HCT116 (cell line): Measurements from ENCODE around the gene TUBB6. TPM values are rescaled to one million over a fixed set of nuclear protein-coding genes. Genes with fewer than 3 reads are reported as not detected.

Source experiments
- ATAC-seq: fragments of 200-7000 bp; cut with Tn5 transposase; 2 replicates; pipeline ENCODE4 v1.9.1; 2020; ENCODE audit warnings: mild to moderate bottlenecking, moderate library complexity
- BruUV-seq: library from RNA; stranded (reverse); fragments of 400-500 nt; replicated peaks from 2 replicates; lab custom pipeline; 2021; lab: Mats Ljungman, UMichigan
- CTCF ChIA-PET: fragments of 300-600 bp; sonication (Branson Sonifier 250); formaldehyde crosslinking; loops from one replicate; lab custom pipeline; 2021; ENCODE audit warnings: antibody characterized with exemption; lab: Charles Lee
- POLR2A ChIA-PET: fragments of 300-600, 350-600 bp; sonication (Branson Sonifier 250); formaldehyde crosslinking; loops from one replicate; lab custom pipeline; 2021; ENCODE audit warnings: antibody characterized with exemption; lab: Charles Lee
- RAD21 ChIA-PET, 2 experiments: fragments of 300-600 bp; sonication (Branson Sonifier 250); formaldehyde crosslinking; loops; one replicate each; lab custom pipeline; 2023; ENCODE audit warnings: low total read pairs in 2 of 2; ENCODE audit not compliant: uncharacterized antibody in 2 of 2, unreplicated experiment in 2 of 2, low non-redundant PET in 1 of 2; lab: Charles Lee
- DNase-seq: peaks from one replicate; pipeline ENCODE4 v3.0.0-alpha.2; 2010; ENCODE audit warnings: low read depth, low spot score
- H2AFZ ChIP-seq: fragments of 200-600 bp; shearing (Covaris generic), sonication (generic); 2 replicates; pipeline ENCODE4 v1.6.1; 2017; ENCODE audit warnings: low read depth, mixed run types, mixed read lengths, antibody characterized with exemption, low read length; ENCODE audit not compliant: poor library complexity, severe bottlenecking
- H3K27ac ChIP-seq: 2 replicates; pipeline ENCODE4 v1.5.1; 2012; ENCODE audit warnings: low read depth, low read length
- H3K27me3 ChIP-seq: fragments of 200-600 bp; sonication (generic); 2 replicates; pipeline ENCODE4 v1.6.1; 2016; ENCODE audit warnings: mixed run types, low read length, mixed read lengths; ENCODE audit not compliant: insufficient read depth
- H3K36me3 ChIP-seq, 2 experiments: fragments of 200-500 bp in 1 of 2; fragments of 200-600 bp in 1 of 2; sonication (Bioruptor generic) in 1 of 2; sonication (generic) in 1 of 2; 2 replicates each; pipeline versions ENCODE4 v1.5.1 to v1.6.1; 2014 to 2016; ENCODE audit warnings: low read length in 2 of 2, inconsistent platforms in 1 of 2, mixed read lengths in 1 of 2, mixed run types in 1 of 2; ENCODE audit not compliant: insufficient read depth in 2 of 2, control insufficient read depth in 1 of 2
- H3K4me1 ChIP-seq, 2 experiments: fragments of 200-600 bp in 1 of 2; sonication (generic) in 1 of 2; 2 replicates each; pipeline versions ENCODE4 v1.5.1 to v1.6.1; 2012 to 2017; ENCODE audit warnings: low read length in 2 of 2, inconsistent platforms in 1 of 2, mild to moderate bottlenecking in 1 of 2, mixed read lengths in 1 of 2, mixed run types in 1 of 2, moderate library complexity in 1 of 2; ENCODE audit not compliant: insufficient read depth in 2 of 2, control insufficient read depth in 1 of 2
- H3K4me2 ChIP-seq: fragments of 200-600 bp; sonication (generic); 2 replicates; pipeline ENCODE4 v1.6.1; 2017; ENCODE audit warnings: mixed run types, low read length, mixed read lengths
- H3K4me3 ChIP-seq, 2 experiments: fragments of 200-600 bp in 1 of 2; sonication (generic) in 1 of 2; replicated peaks in 1 of 2; 2 replicates each; pipeline ENCODE4 v1.5.1; 2011 to 2016; ENCODE audit warnings: low read length in 2 of 2, control low read depth in 1 of 2, low read depth in 1 of 2, mild to moderate bottlenecking in 1 of 2, mixed read lengths in 1 of 2, mixed run types in 1 of 2
- H3K79me2 ChIP-seq: fragments of 200-600 bp; sonication (generic); 2 replicates; pipeline ENCODE4 v1.6.1; 2017; ENCODE audit warnings: mild to moderate bottlenecking, mixed run types, low read length, moderate library complexity, mixed read lengths; ENCODE audit not compliant: insufficient read depth
- H3K9ac ChIP-seq: fragments of 200-600 bp; sonication (generic); 2 replicates; pipeline ENCODE4 v1.6.1; 2016; ENCODE audit warnings: low read length, mixed read lengths
- H3K9me2 ChIP-seq: fragments of 200-600 bp; sonication (generic), shearing (Covaris generic); 2 replicates; pipeline ENCODE4 v1.6.1; 2017; ENCODE audit warnings: mixed run types, mild to moderate bottlenecking, moderate library complexity; ENCODE audit not compliant: insufficient read depth
- H3K9me3 ChIP-seq, 2 experiments: fragments of 200-500 bp in 1 of 2; fragments of 200-600 bp in 1 of 2; sonication (Bioruptor generic) in 1 of 2; sonication (generic) in 1 of 2; 2 replicates each; pipeline ENCODE4 v1.6.1; 2014 to 2017; ENCODE audit warnings: low read length in 2 of 2, mixed read lengths in 2 of 2, inconsistent platforms in 1 of 2, low read depth in 1 of 2, mild to moderate bottlenecking in 1 of 2, mixed run types in 1 of 2, moderate library complexity in 1 of 2; ENCODE audit not compliant: control insufficient read depth in 1 of 2, insufficient read depth in 1 of 2
- H4K20me1 ChIP-seq: fragments of 200-600 bp; sonication (generic), shearing (Covaris generic); 2 replicates; pipeline ENCODE4 v1.6.1; 2017; ENCODE audit warnings: mixed run types, mild to moderate bottlenecking, moderate library complexity; ENCODE audit not compliant: insufficient read depth
- ATF3 ChIP-seq: IDR thresholded peaks from 2 replicates; pipeline ENCODE4 v1.6.1; 2012
- FOSL1 ChIP-seq: IDR thresholded peaks from 2 replicates; pipeline ENCODE4 v1.6.1; 2012; ENCODE audit warnings: low read depth
- JUND ChIP-seq: IDR thresholded peaks from 2 replicates; pipeline ENCODE4 v1.6.1; 2012
- POLR2AphosphoS5 ChIP-seq: IDR thresholded peaks from 2 replicates; pipeline ENCODE4 v1.6.1; 2011; ENCODE audit warnings: mild to moderate bottlenecking, low read depth, low read length, moderate library complexity
- RAD21 ChIP-seq: IDR thresholded peaks from 2 replicates; pipeline ENCODE4 v1.6.1; 2012; ENCODE audit warnings: low read depth, mild to moderate bottlenecking
- SIN3A ChIP-seq: IDR thresholded peaks from 2 replicates; pipeline ENCODE4 v1.6.1; 2012; ENCODE audit warnings: low read depth
- YY1 ChIP-seq: IDR thresholded peaks from 2 replicates; pipeline ENCODE4 v1.6.1; 2011; ENCODE audit warnings: low read length, low read depth, moderate library complexity, mild to moderate bottlenecking; ENCODE audit not compliant: insufficient replicate concordance; ENCODE audit errors: extremely low read depth
- ZBTB33 ChIP-seq: IDR thresholded peaks from 2 replicates; pipeline ENCODE4 v1.6.1; 2011; ENCODE audit warnings: mild to moderate bottlenecking, low read length, moderate library complexity; ENCODE audit not compliant: insufficient replicate concordance; ENCODE audit errors: extremely low read depth
- ZFX ChIP-seq: fragments of 450-650 bp; IDR thresholded peaks from 2 replicates; pipeline ENCODE4 v1.6.1; 2017
- intact Hi-C: fragments of 100-400 bp; cut with micrococcal nuclease; formaldehyde crosslinking; loops from 2 replicates; pipeline ENCODE4 v1.10.0; 2022
- total RNA-seq: library from RNA; stranded (reverse); gene quantifications from one replicate; pipeline ENCODE4 v1.2.1, GENCODE V29; 2021; ENCODE audit not compliant: unreplicated experiment
- TF ChIP-seq, protein P1 (sequence below), 3 experiments: fragments of 200-600 bp in 1 of 3; sonication (generic) in 1 of 3; IDR thresholded peaks in 2 of 3; conservative IDR thresholded peaks in 1 of 3; 2 replicates each; pipeline ENCODE4 v1.5.1; 2012 to 2017; ENCODE audit warnings: low read depth in 2 of 3, low read length in 2 of 3, antibody characterized with exemption in 1 of 3, borderline replicate concordance in 1 of 3, control low read depth in 1 of 3, mild to moderate bottlenecking in 1 of 3, mixed read lengths in 1 of 3, mixed run types in 1 of 3, moderate library complexity in 1 of 3; ENCODE audit not compliant: insufficient read depth in 1 of 3

The TUBB6 gene
- total RNA-seq, 1 experiment from 2014 or later, result 87.4 TPM

DNA sequence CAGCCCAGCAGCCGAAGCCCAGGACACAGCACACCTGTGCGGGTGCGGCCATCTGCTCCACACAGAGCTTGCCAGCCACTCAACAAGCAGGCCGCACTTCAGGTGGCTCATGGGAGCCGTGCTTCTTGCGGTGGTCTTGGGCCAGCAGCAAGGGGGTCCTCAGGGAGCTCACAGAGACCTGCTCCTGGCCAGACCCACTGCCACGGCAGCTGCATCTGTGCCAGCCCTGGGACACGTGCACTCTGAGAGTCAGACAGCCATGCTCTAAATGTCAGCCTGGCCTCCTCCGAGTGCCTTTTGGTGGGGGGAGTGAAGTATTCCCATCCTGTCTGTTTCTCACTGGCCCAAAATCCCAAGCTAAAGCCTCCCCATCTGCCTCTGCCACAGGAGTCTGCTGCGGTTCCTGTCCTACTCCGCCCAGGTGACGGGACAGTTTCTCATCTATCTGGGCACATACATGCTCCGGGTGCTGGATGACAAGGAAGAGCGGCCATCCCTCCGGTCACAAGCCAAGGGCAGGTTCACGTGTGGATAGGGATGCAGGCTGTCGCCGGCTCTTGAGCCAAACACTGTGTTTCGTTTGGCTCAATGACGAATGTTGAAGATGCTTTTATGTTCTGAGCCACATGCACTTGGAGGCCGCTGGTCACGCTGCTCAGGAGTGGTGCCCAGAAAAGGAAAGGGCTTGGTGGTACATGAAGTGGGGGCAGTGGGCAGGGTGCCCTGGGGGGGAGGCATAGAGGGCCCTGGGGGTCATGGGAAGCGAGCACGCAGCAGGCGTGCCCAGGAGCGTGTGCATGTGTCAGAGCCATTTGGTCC, 31.1 kb upstream of the TUBB6 start:
- no peaks in the 10 kb centered on the region for H4K20me1 ChIP-seq
- no peak overlapping the region for H3K9ac ChIP-seq
- no peaks in the 10 kb centered on the region for H3K9me2 ChIP-seq
- no peak overlapping the region for H3K4me3 ChIP-seq
- H3K4me1 ChIP-seq, result peaks cover 0 to 10% of the 10 kb centered on the region in 2 experiments; a peak in 3 of 4 replicates
- TF ChIP-seq JUND (no peak), ZBTB33 (no peak), ZFX (no peak), FOSL1 (no peak), ATF3 (no peak), RAD21 (no peak), SIN3A (no peak), POLR2AphosphoS5 (no peak), YY1 (no peak)
- TF ChIP-seq, protein P1, sequence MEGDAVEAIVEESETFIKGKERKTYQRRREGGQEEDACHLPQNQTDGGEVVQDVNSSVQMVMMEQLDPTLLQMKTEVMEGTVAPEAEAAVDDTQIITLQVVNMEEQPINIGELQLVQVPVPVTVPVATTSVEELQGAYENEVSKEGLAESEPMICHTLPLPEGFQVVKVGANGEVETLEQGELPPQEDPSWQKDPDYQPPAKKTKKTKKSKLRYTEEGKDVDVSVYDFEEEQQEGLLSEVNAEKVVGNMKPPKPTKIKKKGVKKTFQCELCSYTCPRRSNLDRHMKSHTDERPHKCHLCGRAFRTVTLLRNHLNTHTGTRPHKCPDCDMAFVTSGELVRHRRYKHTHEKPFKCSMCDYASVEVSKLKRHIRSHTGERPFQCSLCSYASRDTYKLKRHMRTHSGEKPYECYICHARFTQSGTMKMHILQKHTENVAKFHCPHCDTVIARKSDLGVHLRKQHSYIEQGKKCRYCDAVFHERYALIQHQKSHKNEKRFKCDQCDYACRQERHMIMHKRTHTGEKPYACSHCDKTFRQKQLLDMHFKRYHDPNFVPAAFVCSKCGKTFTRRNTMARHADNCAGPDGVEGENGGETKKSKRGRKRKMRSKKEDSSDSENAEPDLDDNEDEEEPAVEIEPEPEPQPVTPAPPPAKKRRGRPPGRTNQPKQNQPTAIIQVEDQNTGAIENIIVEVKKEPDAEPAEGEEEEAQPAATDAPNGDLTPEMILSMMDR (IDR thresholded peaks at IDR 0.05 in 2 of 3, conservative IDR thresholded peaks at IDR 0.05 in 1 of 3; ENCODE audit: borderline replicate concordance in 1 of 3, insufficient read depth in 1 of 3, low read depth in 2 of 3, low read length in 2 of 3), result no peak
- ChIA-PET POLR2A (no interaction called here), CTCF (no interaction called here), RAD21 (no interaction called here)
- intact Hi-C loops, result no loop called here
- no peaks in the 10 kb centered on the region for H3K9me3 ChIP-seq
- H3K27me3 ChIP-seq, result no peaks in the 10 kb centered on the region
- no peak for ATAC-seq
- H3K79me2 ChIP-seq, result no peaks in the 10 kb centered on the region
- no peak for DNase-seq
- H3K27ac ChIP-seq, result no peak overlapping the region
- no peak overlapping the region for H3K4me2 ChIP-seq
- no peak overlapping the region for H2AFZ ChIP-seq
- no peaks in the 10 kb centered on the region for H3K36me3 ChIP-seq
- BruUV-seq, result no TSS peak
